ENCODE measurements around the gene LRP4. TPM values are rescaled to one million over a fixed set of nuclear protein-coding genes. Genes with fewer than 3 reads are reported as not detected.

LRP4 gene
- total and polyA plus RNA-seq, 7 donors: 5.4 to 32.3 (median 14.5) TPM

DNA sequence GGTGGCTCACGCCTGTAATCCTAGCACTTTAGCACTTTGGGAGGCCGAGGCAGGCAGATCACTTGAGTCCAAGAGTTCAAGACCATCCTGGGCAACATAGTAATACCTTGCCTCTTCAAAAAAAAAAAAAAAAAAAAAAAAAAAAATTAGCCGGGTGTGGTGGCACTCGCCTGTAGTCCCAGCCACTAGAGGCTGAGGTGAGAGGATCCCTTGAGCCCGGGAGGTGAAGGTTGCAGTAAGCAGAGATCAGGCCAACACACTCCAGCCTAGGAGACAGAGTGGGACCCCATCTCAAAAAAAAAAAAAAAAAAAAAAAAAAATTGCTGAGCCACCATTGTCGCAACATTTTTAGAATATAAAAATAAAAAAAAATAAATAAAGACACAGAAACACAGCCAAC is 79.8 kb downstream of the LRP4 start:
- Histone ChIP-seq H3K36me3 (ENCODE audit: insufficient read depth in 1 of 2, low read depth in 1 of 2) (no peaks in the 10 kb centered on the region), H3K4me1 (peaks cover 12% of the 10 kb centered on the region), H3K9me3 (no peaks in the 10 kb centered on the region), H3K27ac (no peak overlapping the region), H3K27me3 (ENCODE audit: insufficient read depth in 3 of 3, low read length in 2 of 3) (no peaks in the 10 kb centered on the region), H3K4me3 (no peak overlapping the region)
- intact Hi-C loops (cut with DNase I): no loop called here
- 93 to 95% (median 94%) methylated on average over 5 to 6 of the region's 6 CpGs for WGBS, 3 donors
- DNase-seq (no peak), ATAC-seq (peak in 1 of 4 donors; percentile 22)
- TF ChIP-seq, protein P1, sequence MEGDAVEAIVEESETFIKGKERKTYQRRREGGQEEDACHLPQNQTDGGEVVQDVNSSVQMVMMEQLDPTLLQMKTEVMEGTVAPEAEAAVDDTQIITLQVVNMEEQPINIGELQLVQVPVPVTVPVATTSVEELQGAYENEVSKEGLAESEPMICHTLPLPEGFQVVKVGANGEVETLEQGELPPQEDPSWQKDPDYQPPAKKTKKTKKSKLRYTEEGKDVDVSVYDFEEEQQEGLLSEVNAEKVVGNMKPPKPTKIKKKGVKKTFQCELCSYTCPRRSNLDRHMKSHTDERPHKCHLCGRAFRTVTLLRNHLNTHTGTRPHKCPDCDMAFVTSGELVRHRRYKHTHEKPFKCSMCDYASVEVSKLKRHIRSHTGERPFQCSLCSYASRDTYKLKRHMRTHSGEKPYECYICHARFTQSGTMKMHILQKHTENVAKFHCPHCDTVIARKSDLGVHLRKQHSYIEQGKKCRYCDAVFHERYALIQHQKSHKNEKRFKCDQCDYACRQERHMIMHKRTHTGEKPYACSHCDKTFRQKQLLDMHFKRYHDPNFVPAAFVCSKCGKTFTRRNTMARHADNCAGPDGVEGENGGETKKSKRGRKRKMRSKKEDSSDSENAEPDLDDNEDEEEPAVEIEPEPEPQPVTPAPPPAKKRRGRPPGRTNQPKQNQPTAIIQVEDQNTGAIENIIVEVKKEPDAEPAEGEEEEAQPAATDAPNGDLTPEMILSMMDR (IDR thresholded peaks at IDR 0.05): no peak

DNA sequence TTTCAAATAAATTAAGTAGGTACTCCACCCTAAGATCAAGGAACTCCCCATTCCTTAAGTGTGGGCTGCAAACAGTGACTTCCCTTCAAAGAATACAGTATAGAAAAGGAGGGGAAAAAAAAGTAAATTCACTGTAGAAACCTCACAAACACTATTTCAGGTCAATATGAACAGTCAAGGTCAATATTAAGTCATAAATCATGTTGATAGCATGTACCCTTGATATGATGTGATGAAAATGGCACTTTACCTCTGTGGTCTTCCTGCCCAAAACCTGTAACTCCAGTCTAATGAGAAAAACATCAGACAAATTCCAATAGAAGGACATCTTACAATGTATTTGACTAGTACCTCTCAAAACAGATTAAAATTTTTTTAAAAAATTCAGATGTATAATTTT is 80.5 kb downstream of the LRP4 start:
- Histone ChIP-seq H3K4me3 (no peak overlapping the region), H3K36me3 (ENCODE audit: insufficient read depth in 1 of 2, low read depth in 1 of 2) (no peaks in the 10 kb centered on the region), H3K9me3 (no peaks in the 10 kb centered on the region), H3K27ac (no peak overlapping the region), H3K27me3 (ENCODE audit: insufficient read depth in 3 of 3, low read length in 2 of 3) (no peaks in the 10 kb centered on the region), H3K4me1 (peaks cover 12% of the 10 kb centered on the region)
- TF ChIP-seq, protein P1 (IDR thresholded peaks at IDR 0.05): no peak
- intact Hi-C loops (cut with DNase I): no loop called here
- ATAC-seq: no peak
- DNase-seq: no peak

DNA sequence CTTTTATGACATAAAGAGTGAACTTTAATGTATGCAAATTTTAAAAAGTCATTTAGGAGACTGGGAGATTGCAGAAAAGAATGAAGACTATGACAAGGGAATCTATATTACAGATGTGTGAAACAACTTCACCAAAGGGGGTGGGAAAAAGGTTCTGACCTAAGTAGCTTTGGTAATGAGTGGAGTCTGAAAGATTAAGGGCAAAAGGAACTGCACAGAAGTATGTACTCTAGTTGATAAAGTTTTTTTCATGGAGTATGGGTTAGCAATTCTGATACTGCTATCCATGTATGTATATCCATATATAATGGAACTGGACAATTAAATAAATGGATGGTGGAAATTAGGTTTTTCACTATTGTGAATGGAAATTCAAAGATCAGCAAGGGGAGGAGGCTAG is 81.5 kb downstream of the LRP4 start:
- no peak for DNase-seq
- Histone ChIP-seq H3K9me3 (no peaks in the 10 kb centered on the region), H3K4me1 (peaks cover 8% of the 10 kb centered on the region), H3K4me3 (no peak overlapping the region), H3K27me3 (ENCODE audit: insufficient read depth in 3 of 3, low read length in 2 of 3) (no peaks in the 10 kb centered on the region), H3K27ac (no peak overlapping the region), H3K36me3 (ENCODE audit: insufficient read depth in 1 of 2, low read depth in 1 of 2) (no peaks in the 10 kb centered on the region)
- no peak for ATAC-seq
- intact Hi-C loops (cut with DNase I): no loop called here
- TF ChIP-seq, protein P1 (IDR thresholded peaks at IDR 0.05): no peak

DNA sequence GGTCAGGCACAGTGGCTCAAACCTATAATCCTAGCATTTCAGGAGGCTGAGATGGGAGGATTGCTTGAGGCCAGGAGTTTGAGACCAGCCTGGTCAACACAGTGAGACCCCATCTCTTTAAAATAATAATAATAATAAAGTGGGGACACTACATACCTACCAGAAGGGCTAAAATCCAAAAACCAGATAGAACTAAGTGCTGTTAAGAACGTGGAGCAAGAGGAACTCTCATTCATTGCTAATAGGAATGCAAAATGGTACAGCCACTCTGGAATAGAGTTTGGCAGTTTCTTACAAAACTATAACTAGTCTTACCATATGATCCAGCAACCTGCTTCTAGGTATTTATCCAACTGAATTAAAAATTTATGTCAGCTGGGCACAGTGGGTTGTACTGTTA is 81.9 kb downstream of the LRP4 start:
- ATAC-seq (no peak), DNase-seq (no peak)
- Histone ChIP-seq H3K27ac (no peak overlapping the region), H3K27me3 (ENCODE audit: insufficient read depth in 3 of 3, low read length in 2 of 3) (no peaks in the 10 kb centered on the region), H3K36me3 (ENCODE audit: insufficient read depth in 1 of 2, low read depth in 1 of 2) (no peaks in the 10 kb centered on the region), H3K4me3 (no peak overlapping the region), H3K9me3 (no peaks in the 10 kb centered on the region), H3K4me1 (peaks cover 4% of the 10 kb centered on the region)
- intact Hi-C loops (cut with DNase I): no loop called here
- TF ChIP-seq, protein P1 (IDR thresholded peaks at IDR 0.05): no peak
- 93 to 97% (median 96%) methylated on average over 1 of the region's 1 CpG for WGBS, 3 donors

DNA sequence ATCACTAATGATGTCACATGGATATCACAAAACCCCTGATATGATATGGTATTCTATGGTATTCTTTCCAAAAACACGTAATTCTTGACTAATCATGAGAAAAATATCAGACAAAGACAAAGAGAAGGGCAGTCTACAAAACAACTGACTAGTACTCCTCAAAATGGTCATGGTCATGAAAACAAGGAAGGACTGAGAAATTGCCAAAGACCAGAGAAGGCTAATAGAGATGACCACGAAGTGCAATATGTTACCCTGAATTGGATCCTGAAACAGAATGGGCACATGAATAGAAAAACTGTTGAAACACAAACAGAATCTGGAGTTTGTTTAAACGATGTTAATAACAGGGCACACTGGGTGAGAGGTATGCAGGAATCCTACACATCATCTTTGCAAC is 82.5 kb downstream of the LRP4 start:
- Histone ChIP-seq H3K27ac (no peak overlapping the region), H3K36me3 (ENCODE audit: insufficient read depth in 1 of 2, low read depth in 1 of 2) (no peaks in the 10 kb centered on the region), H3K4me1 (peaks cover 4% of the 10 kb centered on the region), H3K27me3 (ENCODE audit: insufficient read depth in 3 of 3, low read length in 2 of 3) (no peaks in the 10 kb centered on the region), H3K4me3 (no peak overlapping the region), H3K9me3 (no peaks in the 10 kb centered on the region)
- TF ChIP-seq, protein P1 (IDR thresholded peaks at IDR 0.05): no peak
- ATAC-seq (no peak), DNase-seq (no peak)
- WGBS, 3 donors: 63 to 76% (median 69%) methylated on average over 3 of the region's 3 CpGs
- intact Hi-C loops (cut with DNase I): no loop called here

Measured in psoas muscle (tissue), 8 donors.